ENCODE measurements around the gene LPIN3.

DNA sequence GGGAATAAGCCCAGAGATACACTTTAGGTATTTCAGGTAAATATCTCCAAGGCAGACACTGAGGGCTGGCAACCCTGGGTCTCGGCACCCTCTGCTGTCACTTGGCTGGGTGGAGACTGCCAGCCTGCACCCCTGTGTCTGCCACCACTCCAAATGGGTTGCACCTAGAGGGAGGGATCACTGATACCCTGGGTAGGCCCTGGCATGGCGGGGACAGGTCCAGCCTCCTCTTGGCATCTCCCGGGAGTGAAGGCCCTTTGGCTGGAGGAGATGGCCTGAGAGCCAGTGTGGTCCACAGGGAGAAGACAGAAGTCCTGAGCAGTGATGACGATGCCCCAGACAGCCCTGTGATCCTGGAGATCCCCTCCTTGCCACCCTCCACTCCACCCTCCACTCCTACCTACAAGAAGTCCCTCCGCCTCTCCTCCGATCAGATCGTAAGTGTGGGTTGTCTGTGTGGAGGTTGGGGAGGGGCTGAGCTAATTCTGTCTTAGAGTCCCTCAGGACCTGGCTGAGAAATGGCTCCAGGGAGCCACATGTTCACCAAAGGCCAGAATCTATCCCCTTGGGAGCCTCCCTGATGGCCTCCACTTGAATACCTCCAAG, 15.1 kb downstream of the LPIN3 start:
- TF ChIP-seq POLR2A (IDR thresholded peaks at IDR 0.05; ENCODE audit: borderline replicate concordance, extremely low read depth, insufficient read depth, insufficient read length) (no peak), CTCF (IDR thresholded peaks at IDR 0.05 in 2 of 3, conservative IDR thresholded peaks at IDR 0.05 in 1 of 3; ENCODE audit: borderline replicate concordance in 1 of 3, insufficient read depth in 1 of 3, low read depth in 2 of 3, low read length in 2 of 3) (no peak), CEBPB (IDR thresholded peaks at IDR 0.05; ENCODE audit: low read depth) (no peak), YY1 (IDR thresholded peaks at IDR 0.05; ENCODE audit: extremely low read depth, insufficient replicate concordance, low read depth, low read length) (no peak), POLR2AphosphoS5 (IDR thresholded peaks at IDR 0.05; ENCODE audit: low read depth, low read length) (no peak), RAD21 (IDR thresholded peaks at IDR 0.05; ENCODE audit: low read depth) (no peak), SP1 (IDR thresholded peaks at IDR 0.05; ENCODE audit: low read depth) (no peak), JUND (IDR thresholded peaks at IDR 0.05) (no peak), EGR1 (IDR thresholded peaks at IDR 0.05; ENCODE audit: low read depth) (no peak), EZH2 (IDR thresholded peaks at IDR 0.05) (no peak), SIN3A (IDR thresholded peaks at IDR 0.05; ENCODE audit: low read depth) (no peak), ZNF274 (IDR thresholded peaks at IDR 0.05; ENCODE audit: low read depth, low read length) (no peak), EZH2phosphoT487 (IDR thresholded peaks at IDR 0.05; ENCODE audit: borderline replicate concordance) (no peak)
- TF ChIP-seq, protein P1, sequence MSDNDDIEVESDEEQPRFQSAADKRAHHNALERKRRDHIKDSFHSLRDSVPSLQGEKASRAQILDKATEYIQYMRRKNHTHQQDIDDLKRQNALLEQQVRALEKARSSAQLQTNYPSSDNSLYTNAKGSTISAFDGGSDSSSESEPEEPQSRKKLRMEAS (IDR thresholded peaks at IDR 0.05): no peak
